GM12892 (cell line): ENCODE measurements around the gene FLVCR2.

Experiments
- POLR2A ChIP-seq: IDR thresholded peaks from 2 replicates; pipeline ENCODE4 v1.6.1; 2011; ENCODE audit warnings: low read depth, low read length, control low read depth
- POLR2AphosphoS5 ChIP-seq: IDR thresholded peaks from 2 replicates; pipeline ENCODE4 v1.6.1; 2011; ENCODE audit warnings: low read depth, low read length, control low read depth
- TAF1 ChIP-seq: IDR thresholded peaks from 2 replicates; pipeline ENCODE4 v1.6.1; 2011; ENCODE audit warnings: low read depth, mild to moderate bottlenecking, control low read depth, low read length, borderline replicate concordance

DNA sequence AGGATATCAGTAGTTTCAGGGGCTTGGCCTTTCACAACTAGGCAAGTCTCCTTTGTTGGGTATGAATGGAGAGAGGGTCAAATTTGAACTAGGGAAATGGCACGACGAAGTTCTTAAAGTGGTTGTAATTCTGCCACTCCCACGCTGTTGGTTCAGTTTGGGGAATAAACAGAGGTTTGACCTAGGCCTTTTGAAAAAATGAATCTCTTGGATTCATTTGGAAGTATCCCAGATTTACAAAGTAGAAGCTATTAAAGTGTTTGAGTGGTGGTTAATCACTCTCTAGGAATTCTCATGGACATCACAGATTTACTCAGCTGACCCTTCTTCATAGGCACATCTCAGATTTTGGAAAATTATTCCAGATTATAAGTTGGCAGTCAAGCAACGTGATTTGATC is 41.3 kb upstream of the FLVCR2 start:
- no peak for TF ChIP-seq POLR2A
- TF ChIP-seq POLR2AphosphoS5 = no peak
- no peak for TF ChIP-seq TAF1
